GM19397 (cell line): ENCODE results near the gene STK11.

Experiments used
- ATAC-seq: cut with Tn5 transposase; IDR thresholded peaks from one replicate; pipeline ENCODE4 v1.9.1; 2021; ENCODE audit warnings: mild to moderate bottlenecking, moderate library complexity; ENCODE audit not compliant: unreplicated experiment

Gene STK11, protein sequence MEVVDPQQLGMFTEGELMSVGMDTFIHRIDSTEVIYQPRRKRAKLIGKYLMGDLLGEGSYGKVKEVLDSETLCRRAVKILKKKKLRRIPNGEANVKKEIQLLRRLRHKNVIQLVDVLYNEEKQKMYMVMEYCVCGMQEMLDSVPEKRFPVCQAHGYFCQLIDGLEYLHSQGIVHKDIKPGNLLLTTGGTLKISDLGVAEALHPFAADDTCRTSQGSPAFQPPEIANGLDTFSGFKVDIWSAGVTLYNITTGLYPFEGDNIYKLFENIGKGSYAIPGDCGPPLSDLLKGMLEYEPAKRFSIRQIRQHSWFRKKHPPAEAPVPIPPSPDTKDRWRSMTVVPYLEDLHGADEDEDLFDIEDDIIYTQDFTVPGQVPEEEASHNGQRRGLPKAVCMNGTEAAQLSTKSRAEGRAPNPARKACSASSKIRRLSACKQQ

DNA sequence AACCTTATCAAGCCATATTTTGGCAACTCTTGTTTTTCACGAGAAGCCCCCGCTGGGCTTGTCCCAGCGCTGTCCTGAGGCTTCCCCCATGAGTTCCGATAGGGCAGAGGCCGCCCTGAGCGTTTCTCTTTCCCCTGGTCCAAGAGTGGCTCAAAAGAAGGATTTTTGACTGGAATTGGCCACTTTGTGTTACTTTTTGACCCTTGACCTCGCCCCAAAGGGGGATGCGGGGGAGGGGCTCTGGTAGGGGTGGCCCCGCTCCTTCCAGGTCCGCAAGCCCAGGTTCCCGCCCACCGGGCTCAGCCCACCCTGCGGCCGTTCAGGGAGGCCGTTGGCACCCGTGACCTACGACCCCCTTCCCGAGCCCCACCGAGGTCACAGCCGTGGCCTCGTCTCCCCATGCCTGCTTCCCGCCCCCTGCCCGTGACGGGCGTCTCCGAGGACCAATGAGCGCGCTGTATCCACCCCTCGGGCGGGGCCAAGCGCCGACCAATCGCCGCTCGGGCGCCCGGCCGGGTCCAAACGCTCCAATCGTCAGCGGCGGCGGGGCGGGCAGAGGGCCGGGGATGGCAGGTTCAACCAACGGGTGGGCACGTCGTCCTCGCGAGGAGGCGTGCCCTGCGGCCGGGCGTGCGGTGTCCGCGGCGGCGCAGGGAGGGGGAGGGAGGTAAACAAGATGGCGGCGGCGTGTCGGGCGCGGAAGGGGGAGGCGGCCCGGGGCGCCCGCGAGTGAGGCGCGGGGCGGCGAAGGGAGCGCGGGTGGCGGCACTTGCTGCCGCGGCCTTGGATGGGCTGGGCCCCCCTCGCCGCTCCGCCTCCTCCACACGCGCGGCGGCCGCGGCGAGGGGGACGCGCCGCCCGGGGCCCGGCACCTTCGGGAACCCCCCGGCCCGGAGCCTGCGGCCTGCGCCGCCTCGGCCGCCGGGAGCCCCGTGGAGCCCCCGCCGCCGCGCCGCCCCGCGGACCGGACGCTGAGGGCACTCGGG is at the start of gene STK11:
Gene STK11, plus strand, starts transcription at position 665 of the 986 bp plus-strand sequence. CDS start 1,136 bp downstream, outside the sequence.
- ATAC-seq: peak; percentile 89

DNA sequence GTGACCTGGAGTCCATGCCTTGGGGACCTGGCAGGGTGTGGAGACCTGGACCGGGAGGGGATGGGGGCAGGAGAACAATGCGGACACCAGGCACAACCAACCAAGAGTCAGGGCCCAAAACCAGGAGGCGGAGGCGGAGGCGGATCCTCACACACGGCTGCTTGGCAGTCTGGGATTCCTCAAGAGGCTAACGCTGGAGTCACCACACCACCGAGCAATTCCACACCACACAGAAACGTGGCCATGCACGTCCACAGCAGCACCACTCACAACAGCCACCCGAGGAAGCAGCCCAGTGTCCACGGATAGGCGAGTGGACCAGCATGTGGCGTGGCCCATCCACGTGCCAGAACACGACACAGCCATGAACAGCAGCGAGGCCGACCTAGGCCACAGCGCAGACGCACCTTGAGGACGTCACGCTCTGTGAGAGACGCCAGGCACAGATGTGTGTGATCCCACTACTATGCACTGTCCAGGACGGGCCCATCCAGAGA is 49.2 kb upstream of the STK11 start:
- no peak for ATAC-seq

DNA sequence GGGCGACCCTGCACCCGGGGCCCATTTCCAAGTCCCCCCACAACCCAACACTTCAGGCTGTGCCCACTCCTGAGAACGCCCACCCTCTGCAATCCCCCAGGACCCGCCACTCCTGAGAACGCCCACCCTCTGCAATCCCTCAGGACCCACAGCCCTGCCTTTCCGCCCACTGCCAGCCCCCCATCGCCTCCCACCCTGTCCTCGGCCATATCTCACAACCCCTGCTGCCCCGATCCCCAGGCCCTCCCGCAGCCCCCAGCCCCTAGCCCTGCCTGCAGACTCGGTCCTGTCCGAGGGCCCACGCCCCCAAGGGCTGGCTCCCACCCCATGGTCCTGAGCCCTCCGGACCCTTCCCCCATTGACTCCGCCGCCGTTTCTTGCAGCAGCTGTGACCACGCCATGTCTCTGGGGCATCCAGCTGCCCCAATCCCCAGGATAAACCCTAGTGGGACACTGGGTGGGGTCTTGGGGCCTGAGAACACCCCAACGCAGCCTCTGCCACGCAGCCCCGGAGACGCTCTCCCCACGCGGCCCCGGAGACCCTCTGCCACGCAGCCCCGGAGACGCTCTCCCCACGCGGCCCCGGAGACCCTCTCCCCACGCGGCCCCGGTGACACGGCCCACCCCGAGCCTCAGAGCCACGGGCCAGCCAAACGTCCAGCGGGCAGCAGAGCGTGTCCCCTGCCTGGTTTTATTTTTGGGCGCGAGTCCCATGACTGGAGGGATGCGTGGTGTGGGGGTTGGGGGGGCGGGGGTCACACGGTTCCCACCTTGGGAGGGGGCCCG is 48.6 kb upstream of the STK11 start:
- ATAC-seq: no peak

DNA sequence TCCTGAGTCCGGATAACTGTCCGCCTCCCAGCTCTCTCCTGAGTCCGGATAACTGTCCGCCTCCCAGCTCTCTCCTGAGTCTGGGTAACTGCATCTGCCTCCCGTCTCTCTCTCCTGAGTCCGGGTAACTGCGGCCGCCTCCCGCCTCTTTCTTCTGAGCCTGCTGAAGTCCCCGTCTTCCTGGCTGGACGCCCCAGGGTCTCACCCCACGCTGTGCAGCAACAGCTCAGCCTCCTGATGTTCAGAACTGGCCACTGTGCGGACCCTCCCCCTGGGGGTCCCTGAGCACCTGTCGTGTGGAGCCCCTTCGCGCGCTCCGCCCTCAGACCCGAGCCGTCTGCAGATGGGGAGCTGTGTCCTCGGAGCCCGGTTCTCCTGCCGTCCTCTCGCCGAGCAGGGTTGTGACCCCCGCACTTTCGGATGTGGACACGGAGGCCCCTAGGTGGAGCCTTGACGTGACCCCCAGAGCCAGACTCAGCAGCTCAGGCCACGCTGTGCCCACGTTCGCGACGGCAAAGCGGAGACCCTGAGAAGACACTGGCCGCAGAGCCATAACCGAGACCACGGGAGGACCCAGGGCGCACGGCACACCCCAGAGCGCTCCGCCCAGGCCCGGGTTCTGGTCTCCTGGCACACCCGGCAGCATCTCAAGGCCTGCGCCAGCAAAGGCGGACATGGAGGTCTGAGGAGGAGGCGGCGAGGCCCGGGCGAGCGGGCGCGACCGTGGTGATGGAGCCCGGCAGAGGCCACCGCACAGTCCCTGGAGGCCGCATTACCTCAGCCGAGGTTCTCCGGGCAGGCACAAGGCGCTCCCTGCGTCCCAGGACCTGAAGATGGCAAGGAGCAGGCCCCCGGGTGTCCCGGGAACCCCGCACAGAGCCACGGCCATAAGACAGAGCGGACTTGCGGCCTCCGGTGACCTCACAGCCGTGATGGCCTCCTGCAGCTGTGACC is 47.4 kb upstream of the STK11 start:
- ATAC-seq: no peak

DNA sequence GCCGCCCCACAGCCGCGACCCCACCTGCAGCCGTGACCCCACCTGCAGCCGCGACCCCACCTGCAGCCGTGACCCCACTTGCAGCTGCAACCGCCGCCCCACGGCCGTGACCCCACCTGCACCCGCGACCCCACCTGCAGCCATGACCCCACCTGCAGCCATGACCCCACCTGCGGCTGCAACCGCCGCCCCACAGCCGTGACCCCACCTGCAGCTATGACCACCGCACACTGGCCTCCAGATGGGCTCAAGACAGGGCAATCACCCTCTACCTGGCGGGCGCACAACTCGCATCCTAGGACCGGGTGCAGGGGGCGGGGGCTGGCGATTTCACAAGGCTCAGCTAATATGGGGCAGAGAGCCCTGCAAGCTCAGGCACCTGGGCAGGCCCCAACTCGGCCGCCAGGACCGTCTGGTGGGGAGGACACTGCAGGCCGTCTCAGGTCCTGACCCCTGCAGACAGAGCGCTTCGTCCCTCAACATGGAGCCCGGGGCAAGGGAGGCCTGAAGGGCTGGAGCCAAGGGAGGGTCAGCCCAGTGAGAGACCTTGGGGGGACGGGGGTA is 46.6 kb upstream of the STK11 start:
- ATAC-seq: no peak

DNA sequence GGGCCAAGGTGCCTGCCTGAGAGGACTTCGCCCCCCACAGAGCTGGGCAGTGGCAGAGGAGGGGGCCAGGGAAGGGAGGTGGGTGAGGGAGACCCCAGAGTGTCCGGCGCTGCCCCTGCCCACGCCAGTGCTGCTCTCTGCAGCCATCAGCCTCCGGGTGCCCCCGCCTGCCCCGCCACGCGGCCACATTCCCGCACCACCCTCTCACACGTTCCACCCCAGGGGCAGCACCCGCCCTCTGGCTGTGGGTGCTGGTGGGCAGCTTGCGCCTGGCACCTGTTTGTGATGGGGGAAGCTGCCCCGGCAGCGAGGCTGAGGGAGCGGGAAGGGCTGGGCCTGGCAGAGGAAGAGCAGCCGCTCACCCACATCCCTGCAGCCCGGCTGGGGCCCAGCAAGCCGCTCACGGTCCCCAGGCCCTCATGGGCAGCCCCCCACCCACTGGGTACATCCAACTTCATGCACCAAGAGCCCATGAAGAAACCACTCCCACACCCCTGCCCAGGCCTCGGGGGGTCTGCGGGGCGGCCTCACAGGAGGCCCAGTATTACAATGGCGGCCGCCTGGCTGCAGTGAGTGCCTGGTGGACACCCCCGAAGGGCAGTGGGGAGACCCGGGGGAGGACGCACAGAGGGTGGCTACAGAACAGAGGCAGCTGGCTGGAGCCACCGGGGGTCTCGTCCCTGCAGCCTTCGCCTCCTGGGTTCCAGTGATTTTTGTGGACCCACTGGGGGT is 45.5 kb upstream of the STK11 start:
- no peak for ATAC-seq

DNA sequence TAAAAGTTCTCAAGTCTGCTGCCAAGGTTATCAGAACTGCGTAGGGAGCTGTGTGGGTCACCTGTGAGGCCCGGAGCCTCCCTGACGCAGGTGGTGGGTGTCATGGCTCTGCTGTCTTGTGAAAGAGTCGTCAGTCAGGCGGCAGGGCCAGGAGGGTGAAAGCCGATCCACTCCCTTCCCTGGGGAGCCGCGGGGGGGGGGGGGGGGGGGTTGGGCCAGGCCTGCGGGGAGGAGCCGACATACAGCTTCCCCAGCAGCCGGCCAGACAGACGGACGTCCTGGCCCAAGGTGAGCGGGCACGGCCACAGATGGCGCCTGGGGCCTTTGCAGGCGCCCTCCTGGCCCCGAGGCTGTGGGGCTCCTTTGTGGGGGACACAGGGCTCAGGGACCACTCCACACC is 43.9 kb upstream of the STK11 start:
- ATAC-seq: no peak

DNA sequence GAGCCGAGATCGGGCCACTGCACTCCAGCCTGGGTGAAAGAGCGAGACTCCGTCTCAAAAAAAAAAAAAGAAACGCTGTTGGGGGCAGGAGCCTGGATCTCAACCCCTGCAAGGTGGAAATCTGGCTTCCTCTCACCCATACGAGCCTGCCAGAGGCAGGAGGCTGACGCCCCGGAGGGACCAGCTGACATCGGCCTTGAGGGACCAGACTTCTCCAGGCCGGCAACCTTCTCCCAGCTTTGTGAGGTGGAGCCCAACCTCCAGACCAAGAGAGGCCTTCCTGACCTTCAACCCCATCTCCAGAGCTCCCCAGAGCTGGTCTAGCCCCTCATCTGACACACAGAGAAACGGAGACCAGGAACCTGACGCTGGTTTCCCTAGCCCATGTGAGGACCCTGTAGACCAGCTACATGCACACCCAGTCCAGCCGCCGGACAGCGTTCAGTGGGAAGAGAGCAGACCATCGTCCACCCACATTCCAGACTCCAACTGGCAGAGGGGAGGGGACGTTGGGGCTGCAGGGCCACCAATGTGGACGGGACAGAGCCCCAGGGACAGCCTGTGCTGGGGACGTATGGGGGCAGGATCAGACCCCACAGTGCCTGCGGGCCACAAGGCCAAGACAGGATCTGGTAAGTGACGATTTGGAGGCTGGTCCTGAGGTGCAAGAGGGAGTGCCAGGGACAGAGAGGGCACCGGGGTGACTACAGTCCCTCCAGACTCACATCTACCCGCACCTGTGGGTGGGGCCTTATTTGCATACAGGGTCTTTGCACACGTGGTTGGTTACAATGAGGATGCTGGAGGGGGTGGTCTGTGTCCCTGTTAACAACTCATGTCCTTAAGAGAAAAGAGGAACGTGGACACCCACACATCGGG is 42.9 kb upstream of the STK11 start:
- ATAC-seq: no peak

DNA sequence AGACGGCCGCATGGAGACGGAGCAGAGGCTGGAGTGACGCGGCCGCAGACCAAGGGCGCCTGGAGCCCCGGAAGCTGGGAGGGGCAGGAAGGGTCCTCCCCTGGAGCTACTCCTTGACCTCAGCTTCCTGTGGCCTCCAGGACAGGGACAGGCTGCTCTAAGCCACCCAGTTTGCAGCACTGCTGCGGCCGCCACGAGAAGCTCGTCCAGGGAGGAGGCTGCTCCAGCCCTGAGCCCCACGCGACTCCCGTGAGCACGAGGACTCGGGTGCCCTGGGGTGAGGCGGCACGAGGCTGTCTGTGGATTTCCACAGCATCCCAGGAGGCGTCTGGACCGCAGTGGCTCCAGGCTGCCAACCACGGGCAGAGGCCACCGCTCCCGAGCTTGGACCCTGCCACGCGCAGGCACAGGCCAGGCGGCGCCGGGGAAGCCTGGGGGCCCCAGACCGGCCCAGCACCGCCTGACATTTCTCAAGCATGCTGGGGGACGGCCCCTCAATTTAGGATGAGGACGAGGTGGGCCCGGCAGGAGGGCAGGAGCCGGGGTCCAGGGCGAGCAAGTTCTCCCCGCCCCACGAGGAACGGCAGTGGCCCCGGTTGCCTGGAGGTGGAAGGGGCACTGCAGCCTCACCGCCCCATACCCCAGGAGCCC is 42.2 kb upstream of the STK11 start:
- ATAC-seq: no peak

DNA sequence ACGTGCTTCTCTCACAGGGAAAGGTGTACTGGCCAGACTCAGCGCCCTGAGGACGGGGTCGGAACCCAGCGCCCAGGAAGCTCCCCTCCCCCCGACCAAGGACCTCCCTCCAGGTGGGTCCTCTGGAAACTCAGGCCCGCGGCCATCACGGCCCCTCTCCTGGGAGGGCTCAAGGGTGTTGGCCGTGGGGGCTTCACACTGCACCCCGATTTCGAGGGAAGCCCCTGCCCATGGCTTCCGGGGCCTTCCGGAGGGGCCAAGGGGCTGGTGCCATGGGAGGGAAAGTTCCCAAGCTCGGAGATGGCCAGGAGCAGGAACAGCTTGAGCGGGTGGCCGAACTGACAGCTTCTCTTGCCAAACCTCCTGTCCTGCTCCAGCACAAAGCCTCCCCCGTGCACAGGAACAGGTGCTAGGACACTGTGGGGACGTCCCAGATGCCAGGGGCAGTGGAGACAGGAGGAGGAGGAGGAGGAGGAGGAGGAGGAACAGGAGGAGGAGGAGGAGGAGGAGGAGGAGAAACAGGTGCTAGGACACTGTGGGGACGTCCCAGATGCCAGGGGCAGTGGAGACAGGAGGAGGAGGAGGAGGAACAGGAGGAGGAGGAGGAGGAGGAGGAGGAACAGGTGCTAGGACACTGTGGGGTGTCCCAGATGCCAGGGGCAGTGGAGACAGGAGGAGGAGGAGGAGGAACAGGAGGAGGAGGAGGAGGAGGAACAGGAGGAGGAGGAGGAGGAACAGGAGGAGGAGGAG is 41.5 kb upstream of the STK11 start:
- no peak for ATAC-seq

DNA sequence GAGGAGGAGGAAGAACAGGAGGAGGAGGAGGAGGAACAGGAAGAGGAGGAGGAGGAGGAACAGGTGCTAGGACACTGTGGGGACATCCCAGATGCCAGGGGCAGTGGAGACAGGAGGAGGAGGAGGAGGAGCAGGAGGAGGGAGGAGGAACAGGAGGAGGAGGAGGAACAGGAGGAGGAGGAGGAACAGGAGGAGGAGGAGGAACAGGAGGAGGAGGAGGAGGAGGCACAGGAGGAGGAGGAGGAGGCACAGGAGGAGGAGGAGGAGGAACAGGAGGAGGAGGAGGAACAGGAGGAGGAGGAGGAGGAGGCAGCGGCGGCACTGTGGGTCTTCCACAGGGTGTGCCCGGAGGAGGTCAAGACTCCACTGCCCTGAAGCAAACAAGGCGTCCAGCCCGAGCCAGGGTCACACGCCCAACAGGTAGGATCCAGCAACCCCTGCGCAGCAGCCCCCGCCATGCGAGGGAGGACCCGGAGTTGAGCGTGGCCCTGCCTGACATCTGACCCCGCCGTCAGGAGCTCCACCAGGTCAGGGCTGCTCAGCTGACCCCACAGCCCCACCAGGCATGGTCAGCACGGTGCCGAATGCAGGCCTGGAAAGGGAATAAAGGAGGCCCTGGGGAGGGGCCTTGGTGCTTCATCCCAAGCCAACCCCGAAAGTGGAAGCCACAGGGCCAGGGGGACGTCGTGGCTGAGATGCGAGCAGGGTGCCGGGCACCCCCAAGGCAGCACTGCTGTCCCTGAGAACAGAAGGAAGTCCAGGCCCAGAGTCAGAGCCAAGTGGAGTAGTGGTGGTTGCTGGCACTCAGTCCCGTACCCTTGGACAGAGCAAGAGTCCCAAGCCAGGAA is 40.7 kb upstream of the STK11 start:
- ATAC-seq: no peak

DNA sequence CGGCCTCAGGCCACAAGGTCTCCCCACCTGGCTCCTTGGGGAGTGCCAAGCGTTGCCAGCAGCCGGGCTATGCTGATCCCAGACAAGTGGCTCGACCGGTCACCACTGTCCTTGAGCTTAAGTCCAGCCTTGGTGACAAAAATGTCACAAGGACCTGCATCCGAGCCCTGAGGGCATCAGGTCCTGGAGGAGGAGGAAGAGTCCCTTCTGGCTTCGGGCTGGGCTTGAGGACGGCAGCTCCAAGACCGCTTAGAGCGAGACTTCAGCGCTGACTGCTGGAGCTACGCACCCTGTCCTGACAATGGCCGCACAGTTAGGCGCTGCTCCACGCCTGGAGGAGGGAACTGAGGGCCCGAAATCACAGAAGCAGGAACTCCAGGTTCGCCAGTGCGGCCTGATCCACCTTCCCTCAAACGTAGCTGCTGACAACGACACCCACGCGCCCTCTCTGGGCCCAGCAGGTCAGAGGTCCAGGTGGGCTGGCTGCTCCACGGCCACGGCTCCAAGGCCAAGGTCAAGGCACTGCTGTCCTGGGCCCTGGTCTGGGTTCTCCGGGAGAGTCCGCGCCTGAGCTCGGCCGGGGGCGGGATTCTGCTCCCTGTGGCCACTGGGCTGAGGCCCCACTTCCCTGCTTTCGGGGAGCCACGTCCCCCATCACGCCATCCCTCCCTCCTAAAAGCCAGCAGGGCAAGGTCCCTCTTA is 38.6 kb upstream of the STK11 start:
- no peak for ATAC-seq

DNA sequence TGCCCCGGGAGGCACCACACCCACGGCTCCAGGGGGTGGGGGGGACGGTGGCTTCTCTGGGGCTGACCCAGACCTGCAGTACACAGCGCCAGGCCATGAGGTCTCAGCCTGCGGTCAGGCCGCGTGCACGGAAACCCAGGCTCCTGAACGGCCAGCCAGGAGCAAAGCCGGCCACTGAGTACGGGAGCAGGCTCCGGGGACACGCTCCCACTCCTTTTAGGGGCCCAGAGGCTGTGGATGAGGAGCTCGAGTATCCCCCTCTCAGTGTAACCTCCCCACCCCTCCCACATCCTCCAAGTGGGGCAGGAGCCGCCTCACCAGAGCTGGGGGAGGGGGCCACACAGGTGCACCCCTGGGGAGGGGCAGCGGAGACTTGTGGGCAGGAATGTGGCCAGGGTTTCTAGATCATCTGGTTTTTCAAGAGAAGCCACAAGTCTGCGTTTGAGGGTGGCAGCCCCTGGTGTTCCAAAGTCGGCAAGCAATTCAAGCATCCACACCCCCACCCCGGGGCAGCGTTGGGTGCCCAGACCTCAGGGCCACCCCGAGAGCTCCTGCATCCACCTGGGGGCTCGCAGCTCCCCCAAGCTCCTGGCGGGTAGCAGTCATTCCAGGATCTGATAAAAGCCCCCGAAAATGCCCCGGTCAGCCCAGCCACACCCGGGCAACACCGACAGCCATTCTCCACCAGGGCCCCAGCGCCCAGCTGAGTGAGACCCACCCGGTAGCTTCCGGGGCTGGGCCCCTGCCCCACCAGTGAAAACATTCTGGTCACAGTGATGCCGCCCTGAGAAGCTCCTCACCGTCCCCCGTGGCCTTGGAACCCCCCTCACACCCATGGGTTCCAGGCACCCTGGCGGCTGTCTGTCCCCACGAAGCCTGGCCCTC is 37.6 kb upstream of the STK11 start:
- ATAC-seq: no peak
